Stimulated activated CD4-positive, alpha-beta T cell treated with anti-CD3 and anti-CD28 coated beads, Interleukin-15, amount 100 ng/mL, for 48 hours (primary cell): ENCODE data around the gene SLC19A3.
"Not testable (repeated sequence)": the region's sequence is repeated elsewhere in the genome, so short reads cannot be mapped to it uniquely, and the experiment has no call there.

Source experiments
- DNase-seq, 2 donors: peaks; one replicate each; pipeline ENCODE4 v3.0.0-alpha.2; 2020; ENCODE audit warnings: low read depth in 2 of 2

Gene SLC19A3

GRCh38 chr2:227717687-227718567 is at the start of gene SLC19A3:
Gene SLC19A3 (minus strand): TSS chr2:227718028. CDS start chr2:227702318, 15,710 bp downstream.
- peak in 1 of 2 donors; percentile 4 for DNase-seq

- peak; percentile 33 to 39 for DNase-seq
Observed at GRCh38 chr2:227766373-227766883, 48.6 kb upstream of the SLC19A3 start.

GRCh38 chr2:227765788-227766372 is 48.1 kb upstream of the SLC19A3 start:
- DNase-seq, result no peak

- no peak for DNase-seq
Observed at GRCh38 chr2:227761740-227762476, 44.1 kb upstream of the SLC19A3 start.

GRCh38 chr2:227759411-227760118 is 41.7 kb upstream of the SLC19A3 start:
- no peak for DNase-seq

GRCh38 chr2:227756261-227756660 is 38.4 kb upstream of the SLC19A3 start:
- not testable (repeated sequence) for DNase-seq

- no peak for DNase-seq
Observed at GRCh38 chr2:227748079-227748478, 30.3 kb upstream of the SLC19A3 start.

GRCh38 chr2:227745594-227745993 is 27.8 kb upstream of the SLC19A3 start, which contains the start of gene SCYGR8:
Gene SCYGR8 (plus strand): TSS chr2:227745894. CDS start chr2:227745894, 0 bp downstream.
- DNase-seq, result no peak

GRCh38 chr2:227740705-227741104 is 22.9 kb upstream of the SLC19A3 start:
- DNase-seq, result not testable (repeated sequence)

- no peak for DNase-seq
Observed at GRCh38 chr2:227739351-227739750, 21.5 kb upstream of the SLC19A3 start.

GRCh38 chr2:227728035-227728434 is 10.2 kb upstream of the SLC19A3 start, which contains the start of gene SCYGR7:
Gene SCYGR7 (plus strand): TSS chr2:227728335. CDS start chr2:227728335, 0 bp downstream.
- no peak for DNase-seq

- DNase-seq, result no peak
Observed at GRCh38 chr2:227724394-227725039, 6.7 kb upstream of the SLC19A3 start, which contains the start of gene SCYGR6. Gene SCYGR6 (minus strand): TSS chr2:227724757. CDS start chr2:227724757, 0 bp downstream.

- DNase-seq, result not testable (repeated sequence)
Observed at GRCh38 chr2:227722821-227723220, 5.0 kb upstream of the SLC19A3 start.

GRCh38 chr2:227720680-227721079 is 2.9 kb upstream of the SLC19A3 start:
- no peak for DNase-seq

- DNase-seq, result no peak
Observed at GRCh38 chr2:227719641-227720040, 1.8 kb upstream of the SLC19A3 start.

- no peak for DNase-seq
Observed at GRCh38 chr2:227716501-227716900, 1.3 kb downstream of the SLC19A3 start.

- no peak for DNase-seq
Observed at GRCh38 chr2:227713291-227713690, 4.5 kb downstream of the SLC19A3 start.

GRCh38 chr2:227710986-227711385 is 6.8 kb downstream of the SLC19A3 start:
- DNase-seq, result no peak

GRCh38 chr2:227707390-227707789 is 10.4 kb downstream of the SLC19A3 start:
- DNase-seq, result no peak

GRCh38 chr2:227706859-227707258 is 11.0 kb downstream of the SLC19A3 start:
- DNase-seq, result no peak

- DNase-seq, result no peak
Observed at GRCh38 chr2:227703961-227704360, 13.9 kb downstream of the SLC19A3 start.
